Midbrain (tissue), 1 donor: ENCODE measurements around the gene GH1.

ENCODE experiments used
- DNase-seq: peaks from one replicate; lab custom pipeline; 2025; lab: John Stamatoyannopoulos, UW

Gene GH1

GRCh38 chr17:63944736-63945499, 26.3 kb upstream of the GH1 start:
- DNase-seq = no peak

DNA sequence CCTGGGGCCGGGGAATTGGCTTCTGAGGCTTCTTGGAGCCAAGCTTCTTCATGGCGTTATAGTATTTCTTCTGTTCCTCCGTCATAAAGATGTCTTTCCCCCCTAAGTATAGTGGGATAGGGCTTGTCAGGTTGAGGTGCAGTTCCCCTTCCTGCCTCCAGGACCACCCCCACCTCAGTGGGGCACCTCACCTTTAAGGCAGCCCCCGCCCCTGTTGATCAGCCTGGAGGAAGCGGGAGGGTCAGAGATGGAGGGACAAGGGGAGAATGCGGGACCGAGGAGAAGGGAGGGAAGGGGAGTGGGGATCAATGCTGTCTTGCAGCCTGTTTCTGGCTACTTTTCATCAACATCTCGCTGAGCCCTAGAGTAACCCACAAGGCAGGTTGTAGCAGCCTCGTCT, 25.1 kb upstream of the GH1 start:
- no peak for DNase-seq

GRCh38 chr17:63942309-63942985, 23.8 kb upstream of the GH1 start:
- no peak for DNase-seq

- no peak for DNase-seq
These were observed 23.1 kb upstream of the GH1 start for GRCh38 chr17:63941751-63942150.

DNA sequence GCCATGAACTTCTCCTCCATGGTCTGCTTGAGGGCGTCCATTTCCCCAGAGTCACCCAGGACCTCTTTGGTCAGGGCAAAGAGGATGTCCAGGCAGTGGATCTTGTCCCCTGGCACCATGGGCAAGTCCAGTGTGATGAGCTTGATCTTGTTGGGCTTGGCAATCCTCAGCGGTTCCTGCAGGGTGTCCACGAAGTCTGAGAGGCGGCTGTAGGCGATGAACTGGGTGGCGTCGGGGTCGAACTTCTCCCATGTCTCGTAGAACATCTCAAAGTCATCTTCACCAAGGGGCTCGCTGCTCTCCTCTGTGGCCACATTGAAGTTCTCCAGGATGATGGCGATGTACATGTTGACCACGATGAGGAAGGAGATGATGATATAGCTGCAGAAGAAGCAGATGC, 22.5 kb upstream of the GH1 start:
- DNase-seq = no peak

DNA sequence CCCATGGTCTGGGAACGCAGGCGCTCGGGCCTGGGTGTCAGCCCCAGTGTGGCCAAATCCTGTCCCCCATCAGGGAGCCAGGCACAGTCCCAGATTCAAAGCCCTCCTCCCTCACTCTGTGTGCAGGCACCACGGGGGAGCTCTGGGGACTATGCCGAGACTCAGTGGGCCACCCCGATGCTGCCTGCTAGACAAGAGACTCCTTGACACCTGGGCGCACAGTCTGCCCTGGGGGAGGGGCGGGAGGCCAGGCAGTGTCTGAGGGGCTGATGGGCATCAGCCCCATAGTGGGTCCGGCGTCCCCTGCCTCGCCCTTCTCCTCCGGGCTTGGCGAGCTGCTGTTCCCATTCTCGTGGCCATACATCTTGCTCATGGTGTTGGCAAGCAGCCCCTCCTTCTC, 21.9 kb upstream of the GH1 start:
- DNase-seq = no peak

GRCh38 chr17:63939884-63940283, 21.2 kb upstream of the GH1 start:
- no peak for DNase-seq

- no peak for DNase-seq
These were observed 20.8 kb upstream of the GH1 start for GRCh38 chr17:63939401-63939800.

DNA sequence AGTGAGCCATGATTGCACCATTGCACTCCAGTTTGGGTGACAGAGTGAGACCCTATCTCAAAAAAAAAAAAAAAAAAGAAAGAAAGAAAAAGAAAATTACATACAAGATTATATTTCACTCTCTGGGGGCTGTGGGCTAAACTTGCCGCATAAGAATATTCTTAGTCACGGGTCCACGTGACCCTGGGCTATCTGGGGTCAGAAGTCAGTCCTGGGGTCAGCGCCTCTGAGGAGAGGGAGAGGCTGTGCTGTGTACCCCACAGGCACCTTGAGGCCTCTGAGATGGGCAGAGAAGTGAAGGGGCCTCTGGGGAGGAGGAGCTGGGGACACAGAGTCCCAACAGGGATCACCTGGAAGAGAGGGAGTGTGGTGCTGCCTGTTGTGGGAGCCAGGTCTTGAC, 19.3 kb upstream of the GH1 start:
- no peak for DNase-seq

DNA sequence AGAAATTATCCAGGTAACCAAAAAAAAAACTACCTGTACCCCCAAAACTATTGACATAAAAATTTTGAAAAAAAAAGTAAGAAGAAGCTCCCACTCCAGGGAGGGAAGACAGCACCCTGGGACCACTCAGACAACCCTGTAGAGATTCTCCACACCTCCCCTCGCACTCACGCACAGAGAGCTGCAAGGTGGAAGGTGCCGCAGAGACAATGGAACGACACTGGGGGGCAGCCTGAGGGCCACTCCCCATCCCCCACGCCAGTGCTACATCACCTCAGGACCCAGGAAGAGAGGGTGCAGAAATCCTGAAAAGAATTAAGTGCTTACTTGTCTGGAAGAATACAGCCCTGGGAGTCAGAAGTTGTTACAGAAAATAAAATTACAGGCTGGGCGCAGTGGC, 18.7 kb upstream of the GH1 start:
- no peak for DNase-seq

GRCh38 chr17:63934183-63935112, 15.8 kb upstream of the GH1 start:
- no peak for DNase-seq

GRCh38 chr17:63933598-63933997, 15.0 kb upstream of the GH1 start:
- no peak for DNase-seq

- DNase-seq = no peak
These were observed 14.1 kb upstream of the GH1 start for GRCh38 chr17:63932721-63933120.

- DNase-seq = no peak
These were observed 13.4 kb upstream of the GH1 start, which contains the start of gene CD79B for GRCh38 chr17:63931981-63932561. Gene CD79B, minus strand, starts transcription at chr17:63932331. Its CDS starts 70 bp downstream, at chr17:63932261.

DNA sequence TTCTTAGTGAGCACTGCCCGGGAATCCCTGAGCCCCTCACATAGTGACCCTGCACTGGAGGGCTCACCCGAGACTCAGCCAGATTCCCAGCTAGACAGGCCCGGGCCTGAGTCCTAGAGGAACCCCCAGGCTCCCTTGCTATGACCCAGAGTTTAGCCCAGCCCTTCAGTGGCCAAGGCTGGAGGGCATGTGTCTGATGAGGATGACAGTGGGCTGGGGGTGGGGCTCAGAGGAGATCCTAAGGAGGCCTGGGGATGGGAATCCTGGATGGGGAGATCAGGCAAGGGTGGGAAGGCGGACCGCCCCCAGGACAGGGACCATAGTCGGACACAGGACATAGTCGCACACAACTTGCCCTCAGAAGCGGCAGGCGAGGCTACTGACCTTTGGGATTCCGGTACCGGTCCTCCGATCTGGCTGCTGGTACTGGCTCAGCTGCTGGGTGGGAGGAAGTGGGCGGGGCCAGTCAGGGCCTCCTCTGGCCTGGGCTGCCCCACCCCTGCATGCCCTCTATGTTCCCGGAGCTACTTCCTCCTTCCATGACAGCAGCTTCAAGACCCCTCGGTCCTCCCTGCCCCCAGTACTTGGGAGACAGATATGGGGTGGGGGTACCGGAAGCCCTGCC, 12.4 kb upstream of the GH1 start:
- DNase-seq = no peak

DNA sequence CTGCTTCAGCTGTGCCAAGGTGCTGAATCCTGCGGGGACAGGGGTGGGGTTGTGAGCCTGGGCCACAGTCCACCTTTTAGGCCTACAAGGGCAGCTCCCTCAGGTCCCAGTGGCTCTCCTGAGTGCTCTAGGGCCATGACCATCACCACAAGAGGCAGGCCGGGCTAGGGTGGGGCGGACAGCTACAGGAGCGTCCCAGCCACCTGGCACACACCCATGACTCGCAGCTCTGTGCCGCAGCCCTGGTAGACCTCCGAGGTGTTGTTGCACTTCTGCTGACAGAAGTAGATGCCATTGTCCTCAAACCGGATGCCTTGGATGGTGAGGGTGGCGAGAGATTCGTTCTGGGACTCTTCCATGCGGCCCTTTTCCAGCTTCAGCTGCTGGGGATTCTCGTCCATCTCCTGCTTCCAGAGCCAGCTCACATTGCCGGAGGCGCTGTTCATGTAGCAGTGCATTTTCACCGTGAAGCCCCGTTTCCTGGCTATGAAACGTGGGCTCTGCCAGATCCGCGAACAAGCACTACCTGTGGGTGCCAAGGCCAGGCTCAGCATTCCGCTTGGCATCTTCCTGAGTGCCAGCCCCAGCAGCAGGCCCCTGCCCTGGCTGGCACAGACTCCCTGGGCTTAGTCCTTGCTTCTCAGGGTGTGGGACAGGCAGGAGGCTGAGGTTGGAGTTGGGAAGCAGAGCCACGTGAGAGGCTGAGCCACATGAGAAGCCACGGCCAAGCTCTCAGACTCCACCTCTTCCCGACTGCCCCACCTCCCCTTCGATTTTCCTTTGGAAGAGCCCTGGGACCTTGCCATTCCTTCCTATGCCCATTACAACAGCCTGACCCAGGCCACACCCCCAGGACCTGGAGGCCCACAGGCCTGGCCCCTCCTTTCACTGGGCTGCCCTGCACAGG, 11.5 kb upstream of the GH1 start:
- no peak for DNase-seq

DNA sequence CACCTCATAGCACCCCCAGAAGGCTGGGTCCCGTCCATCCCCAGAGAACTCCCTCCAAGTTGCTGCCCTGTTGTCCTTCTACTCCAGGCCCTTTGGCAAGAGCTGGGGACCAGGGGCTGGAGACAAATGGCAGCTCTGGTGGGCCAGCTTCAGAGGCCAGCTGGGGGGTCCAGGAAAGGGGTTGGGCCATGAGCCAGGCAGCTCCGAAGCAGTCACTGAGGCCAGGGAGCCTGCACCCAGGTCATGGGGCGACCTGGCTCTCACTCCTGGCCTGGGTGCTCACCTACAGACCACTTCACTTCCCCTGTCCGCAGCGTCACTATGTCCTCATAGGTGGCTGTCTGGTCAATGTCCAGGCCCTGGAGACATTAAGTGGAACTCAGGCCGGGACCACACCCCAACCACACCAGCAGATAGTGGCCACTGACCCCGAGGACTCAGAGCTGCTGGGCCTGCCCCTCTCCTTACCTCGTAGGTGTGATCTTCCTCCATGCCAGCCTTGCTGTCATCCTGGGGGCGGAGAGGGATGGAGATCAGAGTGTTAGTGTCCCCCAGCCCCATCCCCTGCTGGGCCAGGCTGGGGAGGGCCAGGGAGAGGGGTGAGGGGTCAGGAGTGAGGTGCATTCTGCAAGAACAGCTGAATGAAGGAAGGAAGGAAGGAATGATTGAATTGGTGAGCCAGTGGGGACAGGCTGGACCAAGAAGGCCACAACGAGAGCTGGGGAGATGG, 10.5 kb upstream of the GH1 start:
- no peak for DNase-seq

GRCh38 chr17:63928172-63928666, 9.6 kb upstream of the GH1 start:
- DNase-seq = no peak

GRCh38 chr17:63927464-63928171, 9.0 kb upstream of the GH1 start:
- DNase-seq = no peak
